ENCODE data around the gene PHF2. TPM values are rescaled to one million over a fixed set of nuclear protein-coding genes. Genes with fewer than 3 reads are reported as not detected.

PHF2 gene
- total RNA-seq, 1 donor from 2014 or later: 18.8 TPM

DNA sequence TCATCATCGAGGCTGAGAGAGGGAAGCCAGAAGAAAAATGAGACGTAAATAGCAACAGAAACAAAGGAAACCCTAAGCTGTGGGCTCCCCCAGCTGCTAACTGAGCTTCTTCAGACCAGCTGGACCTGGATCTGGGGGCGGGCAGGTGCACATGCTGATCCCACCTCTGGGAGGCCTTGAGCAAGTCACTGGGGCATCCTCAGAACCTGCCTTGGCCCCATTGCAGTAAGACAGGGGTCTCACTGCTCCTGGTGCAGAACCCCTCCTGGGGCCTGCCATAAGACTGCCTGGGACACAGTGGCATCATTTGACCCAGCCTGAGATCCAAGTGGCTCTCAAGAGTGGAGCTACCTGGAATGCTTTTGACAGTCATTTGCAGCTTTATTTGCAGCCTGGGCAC is 77.4 kb downstream of the PHF2 start:
- Histone ChIP-seq H3K9ac (ENCODE audit: low read depth in 1 of 3, low read length in 3 of 3) (no peak overlapping the region), H3K4me1 (ENCODE audit: control insufficient read depth in 3 of 3, insufficient read depth in 3 of 3, low read length in 3 of 3) (no peaks in the 10 kb centered on the region), H3K9me3 (ENCODE audit: control insufficient read depth in 3 of 3, low read length in 3 of 3) (no peaks in the 10 kb centered on the region), H3K36me3 (ENCODE audit: control insufficient read depth in 3 of 3, insufficient read depth in 3 of 3, low read length in 3 of 3) (peaks cover 67 to 80% (median 69%) of the 10 kb centered on the region in 3 donors), H3K27me3 (ENCODE audit: control insufficient read depth in 3 of 3, insufficient read depth in 3 of 3, low read length in 3 of 3) (no peaks in the 10 kb centered on the region), H3K4me3 (ENCODE audit: low read length in 3 of 3) (no peak overlapping the region), H3K27ac (ENCODE audit: low read depth, low read length) (no peak overlapping the region)

DNA sequence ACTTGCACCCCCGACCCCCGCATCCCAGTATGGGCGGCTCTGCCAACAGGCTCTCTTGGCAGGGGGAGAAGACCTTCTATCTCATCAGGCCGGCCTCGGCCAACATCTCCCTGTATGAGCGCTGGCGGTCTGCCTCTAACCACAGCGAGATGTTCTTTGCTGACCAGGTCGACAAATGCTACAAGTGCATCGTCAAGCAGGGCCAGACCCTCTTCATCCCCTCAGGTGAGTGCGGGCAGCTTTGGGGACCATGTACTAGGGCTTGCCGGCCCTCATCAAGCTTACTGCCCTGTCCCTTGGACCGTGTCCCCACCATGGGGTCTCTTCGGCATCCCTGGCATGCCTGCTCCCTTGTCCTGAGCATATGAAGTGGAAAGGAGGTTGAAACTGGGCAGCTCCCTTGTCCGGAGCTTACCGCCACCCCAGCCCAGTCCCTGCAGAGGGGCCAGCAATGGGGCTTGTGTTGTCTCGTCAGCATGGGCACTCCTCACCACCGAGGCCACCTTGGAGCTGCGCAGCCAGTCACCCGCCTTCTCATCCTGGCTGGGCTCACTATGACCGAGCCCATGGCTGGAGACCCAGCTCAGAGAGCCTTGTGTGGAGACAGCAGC is 78.1 kb downstream of the PHF2 start:
- Histone ChIP-seq H3K27me3 (ENCODE audit: control insufficient read depth in 3 of 3, insufficient read depth in 3 of 3, low read length in 3 of 3) (no peaks in the 10 kb centered on the region), H3K36me3 (ENCODE audit: control insufficient read depth in 3 of 3, insufficient read depth in 3 of 3, low read length in 3 of 3) (peaks cover 70 to 82% (median 72%) of the 10 kb centered on the region in 3 donors), H3K4me1 (ENCODE audit: control insufficient read depth in 3 of 3, insufficient read depth in 3 of 3, low read length in 3 of 3) (no peaks in the 10 kb centered on the region), H3K4me3 (ENCODE audit: low read length in 3 of 3) (no peak overlapping the region), H3K27ac (ENCODE audit: low read depth, low read length) (no peak overlapping the region), H3K9me3 (ENCODE audit: control insufficient read depth in 3 of 3, low read length in 3 of 3) (no peaks in the 10 kb centered on the region), H3K9ac (ENCODE audit: low read depth in 1 of 3, low read length in 3 of 3) (no peak overlapping the region)

- no peak overlapping the region for H3K4me3 ChIP-seq (ENCODE audit: low read length in 3 of 3)
- H3K27me3 ChIP-seq (ENCODE audit: control insufficient read depth in 3 of 3, insufficient read depth in 3 of 3, low read length in 3 of 3): no peaks in the 10 kb centered on the region
- no peak overlapping the region for H3K27ac ChIP-seq (ENCODE audit: low read depth, low read length)
- no peaks in the 10 kb centered on the region for H3K9me3 ChIP-seq (ENCODE audit: control insufficient read depth in 3 of 3, low read length in 3 of 3)
- H3K4me1 ChIP-seq (ENCODE audit: control insufficient read depth in 3 of 3, insufficient read depth in 3 of 3, low read length in 3 of 3): no peaks in the 10 kb centered on the region
- H3K9ac ChIP-seq (ENCODE audit: low read depth in 1 of 3, low read length in 3 of 3): no peak overlapping the region
- H3K36me3 ChIP-seq (ENCODE audit: control insufficient read depth in 3 of 3, insufficient read depth in 3 of 3, low read length in 3 of 3): peaks cover 67 to 81% (median 69%) of the 10 kb centered on the region in 3 donors
Measured at GRCh38 chr9:93655621-93656425, 79.4 kb downstream of the PHF2 start.

DNA sequence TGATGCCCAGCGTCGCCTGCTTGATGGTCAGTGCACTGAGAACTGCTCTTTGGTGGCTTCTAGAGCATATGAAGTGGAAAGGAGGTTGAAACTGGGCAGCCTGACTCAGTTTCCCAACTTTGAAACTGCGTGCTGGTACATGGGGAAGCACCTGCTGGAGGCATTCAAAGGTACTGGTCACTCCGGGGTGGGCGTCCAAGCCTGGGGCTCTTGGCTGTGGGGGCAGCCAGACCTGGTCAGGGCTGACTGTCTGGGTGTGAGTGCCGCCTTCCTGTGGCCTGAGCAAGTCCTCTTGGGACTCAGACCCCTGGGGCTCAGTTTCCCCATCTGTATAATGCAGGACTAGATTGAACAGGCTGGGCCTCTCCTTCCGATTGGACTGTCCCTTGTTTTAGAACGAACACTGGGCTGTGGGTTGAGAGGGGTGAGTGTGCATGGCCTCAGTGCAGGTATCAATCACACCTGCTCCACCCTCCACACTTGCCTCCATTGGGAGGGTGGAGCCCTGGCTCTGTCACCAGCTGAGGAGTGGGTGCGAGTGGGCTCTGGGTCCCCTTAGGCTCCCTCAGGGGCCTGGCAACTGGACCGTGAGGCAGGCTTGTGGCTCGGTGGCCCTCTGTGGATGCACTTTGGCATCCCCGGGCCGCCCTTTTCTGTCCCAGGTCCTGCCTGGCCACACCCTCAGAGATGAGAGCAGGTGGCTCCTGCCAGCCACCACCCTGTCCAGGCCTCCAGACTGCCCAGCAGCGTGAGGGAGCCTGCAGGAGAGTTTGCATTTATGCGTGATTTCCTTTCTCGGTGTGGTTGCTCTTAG is 80.2 kb downstream of the PHF2 start:
- no peak overlapping the region for H3K27ac ChIP-seq (ENCODE audit: low read depth, low read length)
- no peak overlapping the region for H3K9ac ChIP-seq (ENCODE audit: low read depth in 1 of 3, low read length in 3 of 3)
- no peak overlapping the region for H3K4me3 ChIP-seq (ENCODE audit: low read length in 3 of 3)
- H3K27me3 ChIP-seq (ENCODE audit: control insufficient read depth in 3 of 3, insufficient read depth in 3 of 3, low read length in 3 of 3): no peaks in the 10 kb centered on the region
- no peaks in the 10 kb centered on the region for H3K4me1 ChIP-seq (ENCODE audit: control insufficient read depth in 3 of 3, insufficient read depth in 3 of 3, low read length in 3 of 3)
- H3K9me3 ChIP-seq (ENCODE audit: control insufficient read depth in 3 of 3, low read length in 3 of 3): no peaks in the 10 kb centered on the region
- peaks cover 64 to 77% (median 67%) of the 10 kb centered on the region in 3 donors for H3K36me3 ChIP-seq (ENCODE audit: control insufficient read depth in 3 of 3, insufficient read depth in 3 of 3, low read length in 3 of 3)

DNA sequence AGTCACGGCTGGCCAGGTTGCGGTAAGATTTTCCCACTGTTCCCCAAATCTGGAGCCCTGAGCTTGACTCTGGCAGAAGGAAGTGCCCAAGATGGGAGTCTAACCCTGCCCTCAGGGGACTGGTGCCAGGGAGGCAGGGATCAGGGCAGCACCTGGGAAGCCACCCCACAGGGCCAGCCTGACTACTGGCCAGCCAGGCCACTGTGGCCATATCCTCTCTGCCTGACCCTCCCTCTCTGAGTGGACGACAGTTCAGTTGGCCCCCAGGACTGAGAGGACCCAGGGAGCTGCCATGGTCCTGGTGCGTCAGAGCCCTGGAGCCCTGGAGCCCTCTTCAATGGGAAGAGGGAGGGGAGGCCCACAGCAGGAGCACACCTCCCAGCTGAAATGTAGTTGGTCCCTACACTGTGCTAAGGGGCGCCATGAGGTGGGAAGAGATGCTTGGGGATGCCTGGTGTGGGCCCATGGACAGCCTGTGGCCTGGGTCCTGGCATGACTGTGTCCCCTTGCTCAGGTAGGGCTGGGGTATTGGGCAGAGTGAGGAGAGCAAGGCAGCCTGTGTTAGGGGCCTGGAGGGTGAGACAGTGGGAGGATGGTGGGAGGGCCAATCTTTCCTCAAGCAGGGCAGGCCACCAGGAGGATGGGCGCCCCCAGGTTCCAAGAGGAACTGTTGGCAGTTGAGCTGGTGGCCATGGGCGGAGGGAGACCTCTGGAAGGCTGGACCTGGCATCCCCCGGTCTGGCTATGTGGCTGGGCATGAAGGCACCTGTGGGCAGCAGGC is 81.1 kb downstream of the PHF2 start:
- Histone ChIP-seq H3K36me3 (ENCODE audit: control insufficient read depth in 3 of 3, insufficient read depth in 3 of 3, low read length in 3 of 3) (peaks cover 65 to 82% (median 69%) of the 10 kb centered on the region in 3 donors), H3K27me3 (ENCODE audit: control insufficient read depth in 3 of 3, insufficient read depth in 3 of 3, low read length in 3 of 3) (no peaks in the 10 kb centered on the region)

DNA sequence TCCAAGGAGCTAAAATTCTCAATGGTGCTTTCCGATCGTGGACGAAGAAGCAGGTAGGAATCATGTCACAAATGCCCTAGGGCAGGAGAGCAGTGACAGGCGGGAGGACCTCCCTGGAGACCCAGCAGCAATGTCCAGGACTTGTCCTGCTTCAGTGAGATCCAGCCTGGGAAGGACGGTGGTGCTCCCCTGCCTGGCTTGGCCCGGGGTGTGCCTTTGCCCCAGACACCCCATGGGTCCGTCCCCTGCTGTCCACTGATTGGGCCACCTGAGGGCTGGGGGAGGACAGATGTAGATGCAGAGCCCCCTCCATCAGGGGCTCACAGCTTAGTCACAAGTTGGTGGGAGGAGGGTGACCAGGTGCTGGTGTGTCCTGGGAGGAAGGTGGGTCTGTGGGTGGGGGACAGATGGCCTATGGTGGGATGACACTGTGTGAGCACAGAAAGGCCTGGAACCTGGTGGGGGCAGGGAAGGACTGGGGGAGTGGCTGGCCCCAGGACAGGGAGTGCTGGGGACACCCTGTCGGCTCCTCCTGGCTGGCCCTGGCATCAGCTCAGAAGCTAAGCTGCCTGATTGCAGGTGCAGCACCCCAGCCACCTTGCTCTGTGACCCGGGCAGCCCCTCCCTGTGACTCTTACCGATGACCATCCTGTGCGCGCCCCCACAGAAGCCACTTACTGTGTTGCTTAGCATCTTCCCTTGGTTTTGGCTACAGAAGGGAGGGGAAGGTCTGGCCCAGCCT is 82.0 kb downstream of the PHF2 start:
- H3K36me3 ChIP-seq (ENCODE audit: control insufficient read depth in 3 of 3, insufficient read depth in 3 of 3, low read length in 3 of 3): peaks cover 67 to 83% (median 69%) of the 10 kb centered on the region in 3 donors

More for the DNA sequence above, 81.1 kb downstream of the PHF2 start:
- no peak overlapping the region for H3K4me3 ChIP-seq (ENCODE audit: low read length in 3 of 3)
- no peak overlapping the region for H3K9ac ChIP-seq (ENCODE audit: low read depth in 1 of 3, low read length in 3 of 3)
- H3K27ac ChIP-seq (ENCODE audit: low read depth, low read length): no peak overlapping the region
- no peaks in the 10 kb centered on the region for H3K4me1 ChIP-seq (ENCODE audit: control insufficient read depth in 3 of 3, insufficient read depth in 3 of 3, low read length in 3 of 3)
- H3K9me3 ChIP-seq (ENCODE audit: control insufficient read depth in 3 of 3, low read length in 3 of 3): no peaks in the 10 kb centered on the region

DNA sequence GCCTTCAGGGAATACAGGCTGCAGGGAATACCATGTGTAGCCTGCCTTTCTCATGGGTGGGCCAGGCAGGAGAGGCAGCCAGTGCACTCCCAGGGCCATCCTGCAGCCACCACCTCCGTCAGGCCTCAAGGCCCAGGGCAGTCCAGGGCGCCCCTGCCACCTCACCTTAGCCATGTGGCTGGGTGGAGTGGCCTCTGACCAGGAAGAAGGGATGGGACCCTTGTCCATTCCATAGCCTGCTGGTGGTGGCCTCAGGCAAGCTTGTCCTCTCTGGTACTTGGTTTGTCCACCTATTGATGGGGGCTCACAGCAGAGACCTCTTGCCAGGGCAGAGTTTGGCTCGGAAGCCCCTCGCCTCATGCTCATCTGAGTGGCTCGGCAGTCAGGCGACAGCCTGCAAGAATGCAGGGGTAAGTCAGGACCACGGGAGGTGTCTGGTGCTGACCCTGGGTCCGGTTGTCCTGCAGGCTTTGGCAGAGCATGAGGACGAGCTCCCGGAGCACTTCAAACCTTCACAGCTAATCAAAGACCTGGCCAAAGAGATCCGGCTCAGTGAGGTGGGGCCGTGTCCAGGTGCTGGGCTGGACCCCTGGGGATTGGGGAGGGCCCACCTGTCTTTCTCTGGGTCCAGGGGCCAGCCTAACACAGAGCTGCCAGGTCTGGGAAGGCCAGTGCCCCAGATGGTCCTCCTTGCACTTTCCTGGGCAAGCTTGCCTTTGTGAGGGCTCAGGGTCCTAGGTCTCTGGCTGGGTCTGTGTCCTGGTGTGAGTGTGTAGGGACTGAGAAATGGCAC is 82.9 kb downstream of the PHF2 start:
- no peaks in the 10 kb centered on the region for H3K27me3 ChIP-seq (ENCODE audit: control insufficient read depth in 3 of 3, insufficient read depth in 3 of 3, low read length in 3 of 3)
- H3K9ac ChIP-seq (ENCODE audit: low read depth in 1 of 3, low read length in 3 of 3): no peak overlapping the region
- no peak overlapping the region for H3K4me3 ChIP-seq (ENCODE audit: low read length in 3 of 3)
- H3K9me3 ChIP-seq (ENCODE audit: control insufficient read depth in 3 of 3, low read length in 3 of 3): no peaks in the 10 kb centered on the region
- no peaks in the 10 kb centered on the region for H3K4me1 ChIP-seq (ENCODE audit: control insufficient read depth in 3 of 3, insufficient read depth in 3 of 3, low read length in 3 of 3)
- peaks cover 68 to 83% (median 69%) of the 10 kb centered on the region in 3 donors for H3K36me3 ChIP-seq (ENCODE audit: control insufficient read depth in 3 of 3, insufficient read depth in 3 of 3, low read length in 3 of 3)
- no peak overlapping the region for H3K27ac ChIP-seq (ENCODE audit: low read depth, low read length)

More for the DNA sequence above, 82.0 kb downstream of the PHF2 start:
- Histone ChIP-seq H3K9ac (ENCODE audit: low read depth in 1 of 3, low read length in 3 of 3) (no peak overlapping the region), H3K27me3 (ENCODE audit: control insufficient read depth in 3 of 3, insufficient read depth in 3 of 3, low read length in 3 of 3) (no peaks in the 10 kb centered on the region), H3K27ac (ENCODE audit: low read depth, low read length) (no peak overlapping the region), H3K4me1 (ENCODE audit: control insufficient read depth in 3 of 3, insufficient read depth in 3 of 3, low read length in 3 of 3) (no peaks in the 10 kb centered on the region), H3K9me3 (ENCODE audit: control insufficient read depth in 3 of 3, low read length in 3 of 3) (no peaks in the 10 kb centered on the region), H3K4me3 (ENCODE audit: low read length in 3 of 3) (no peak overlapping the region)

- H3K4me1 ChIP-seq (ENCODE audit: control insufficient read depth in 3 of 3, insufficient read depth in 3 of 3, low read length in 3 of 3): no peaks in the 10 kb centered on the region
- no peaks in the 10 kb centered on the region for H3K27me3 ChIP-seq (ENCODE audit: control insufficient read depth in 3 of 3, insufficient read depth in 3 of 3, low read length in 3 of 3)
- peaks cover 62 to 78% (median 68%) of the 10 kb centered on the region in 3 donors for H3K36me3 ChIP-seq (ENCODE audit: control insufficient read depth in 3 of 3, insufficient read depth in 3 of 3, low read length in 3 of 3)
- H3K9me3 ChIP-seq (ENCODE audit: control insufficient read depth in 3 of 3, low read length in 3 of 3): no peaks in the 10 kb centered on the region
- no peak overlapping the region for H3K27ac ChIP-seq (ENCODE audit: low read depth, low read length)
- H3K9ac ChIP-seq (ENCODE audit: low read depth in 1 of 3, low read length in 3 of 3): no peak overlapping the region
- no peak overlapping the region for H3K4me3 ChIP-seq (ENCODE audit: low read length in 3 of 3)
Measured at GRCh38 chr9:93659837-93660177, 83.4 kb downstream of the PHF2 start.
